Activated T-cell treated with anti-CD3 and anti-CD28 coated beads, Interleukin-2, amount 50 U/mL, for 48 hours (primary cell): Measurements from ENCODE around the gene PRR30.
A peak's percentile ranks its signal among the peaks of the same experiment; 100 is the strongest.

Source experiments
- DNase-seq, 2 experiments: peaks; one replicate each; pipeline ENCODE4 v3.0.0-alpha.2; 2020

PRR30 gene

GRCh38 chr2:27152796-27153464 is 13.7 kb upstream of the PRR30 start:
- DNase-seq = no peak

DNA sequence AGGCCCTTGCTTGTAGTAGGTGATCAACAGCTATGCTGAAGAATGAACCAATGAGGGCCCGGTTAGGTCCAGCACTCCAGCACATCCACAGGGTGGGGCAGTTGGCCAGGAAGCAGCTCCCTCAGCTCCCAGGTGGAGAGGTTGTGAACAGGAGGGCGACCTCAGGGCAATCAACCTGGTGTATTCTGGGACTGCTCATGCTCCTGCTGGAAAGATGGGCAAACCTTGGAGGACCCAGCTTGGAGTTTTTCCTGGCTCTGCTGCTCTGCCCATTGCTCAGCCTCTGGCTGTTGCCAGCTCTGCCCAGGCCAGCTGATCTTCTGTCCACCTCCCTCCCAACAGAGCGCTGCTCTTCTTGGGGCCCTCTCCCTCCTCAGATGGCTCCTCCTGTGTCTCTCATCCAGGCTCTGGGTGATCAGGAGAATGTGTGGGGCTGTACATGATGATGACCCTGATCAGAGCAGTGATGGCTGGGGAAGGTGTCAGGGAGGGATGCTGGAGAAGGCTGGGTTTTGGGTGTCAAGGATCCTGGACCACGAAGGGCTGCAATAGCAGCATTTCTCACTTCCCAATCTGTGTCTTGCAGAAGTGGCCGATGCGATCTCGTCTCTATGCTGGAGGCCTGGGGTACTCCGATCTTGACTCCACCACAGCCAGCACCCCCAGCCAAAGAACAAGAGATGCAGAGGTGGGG is 13.0 kb upstream of the PRR30 start:
- no peak for DNase-seq

GRCh38 chr2:27150639-27151230 is 11.5 kb upstream of the PRR30 start:
- no peak for DNase-seq

GRCh38 chr2:27149570-27150405 is 10.6 kb upstream of the PRR30 start:
- no peak for DNase-seq

- DNase-seq = no peak
Observed at GRCh38 chr2:27148801-27149439, 9.7 kb upstream of the PRR30 start, which contains the start of gene TCF23. TCF23 (plus strand) TSS chr2:27149004; CDS start chr2:27149134, 130 bp downstream.

- no peak for DNase-seq
Observed at GRCh38 chr2:27147935-27148334, 8.7 kb upstream of the PRR30 start.

DNA sequence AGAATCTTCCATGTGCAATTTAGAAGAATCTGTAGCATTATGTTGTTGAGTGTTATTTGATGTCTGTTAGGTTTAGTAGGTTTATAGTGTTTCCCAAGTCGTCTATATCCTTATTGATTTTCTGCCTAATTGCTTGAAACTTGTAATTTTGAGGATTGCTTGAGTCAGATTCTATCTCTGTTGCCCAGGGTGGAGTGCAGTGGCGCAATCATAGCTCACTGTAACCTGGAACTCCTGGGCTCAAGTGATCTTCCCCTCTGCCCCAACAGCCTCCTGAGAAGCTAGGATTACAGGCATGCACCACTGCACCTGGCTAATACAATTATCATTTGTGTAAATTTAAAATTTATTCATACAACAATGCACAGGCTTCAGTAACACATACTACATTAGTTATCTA is 6.5 kb upstream of the PRR30 start:
- DNase-seq = no peak

DNA sequence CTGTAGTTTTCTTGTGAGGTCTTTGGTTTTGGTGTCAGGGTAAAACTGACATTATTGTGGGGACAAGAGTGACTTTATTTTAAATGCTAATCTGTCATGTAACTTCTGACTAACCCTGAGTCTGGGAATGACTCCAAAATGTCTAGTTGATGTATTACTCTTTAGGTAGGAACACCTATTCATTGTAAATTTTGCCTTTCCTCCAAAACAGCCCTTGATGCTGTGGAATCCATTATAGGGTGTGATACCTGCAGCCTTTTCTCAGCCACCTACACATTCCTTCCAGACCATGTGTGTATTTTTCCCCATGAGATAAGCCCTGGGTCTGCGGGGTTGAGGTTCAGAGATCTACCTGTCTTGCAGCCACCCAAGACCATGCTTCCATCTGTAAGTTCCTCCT is 4.1 kb upstream of the PRR30 start:
- DNase-seq = no peak

GRCh38 chr2:27138111-27138510 is 1.1 kb downstream of the PRR30 start:
- no peak for DNase-seq

DNA sequence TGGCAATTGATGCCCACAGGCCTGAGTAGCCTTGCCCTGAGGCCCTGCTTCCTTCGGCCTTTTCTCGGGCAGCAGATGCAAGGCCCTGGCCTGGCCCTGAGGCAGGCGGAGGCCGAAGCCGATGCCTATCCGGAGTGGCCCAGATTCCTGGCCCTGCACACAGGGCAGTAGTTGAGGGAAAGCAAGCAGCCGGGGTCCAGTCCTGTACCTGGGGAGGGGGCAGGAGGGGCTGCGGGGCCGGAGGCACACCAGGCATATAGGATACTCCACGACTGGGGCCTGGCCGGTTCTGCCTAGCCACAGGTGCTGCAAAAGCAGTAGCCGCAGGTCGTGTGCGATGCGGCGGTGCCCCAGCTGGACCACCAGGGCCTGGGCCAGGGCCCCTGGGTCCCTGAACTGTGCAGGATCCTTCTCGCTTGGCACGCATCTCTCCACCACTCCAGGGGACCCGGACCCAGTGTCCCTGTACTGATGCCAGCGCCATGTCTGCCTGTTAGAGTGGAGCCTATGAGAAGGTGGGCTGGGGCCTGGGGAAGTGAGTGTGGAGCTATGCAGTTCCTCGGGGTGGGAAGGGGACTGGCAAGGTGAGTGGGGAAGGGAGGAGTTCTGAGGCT is 1.8 kb downstream of the PRR30 start:
- no peak for DNase-seq

GRCh38 chr2:27136751-27137150 is 2.5 kb downstream of the PRR30 start:
- DNase-seq = no peak

DNA sequence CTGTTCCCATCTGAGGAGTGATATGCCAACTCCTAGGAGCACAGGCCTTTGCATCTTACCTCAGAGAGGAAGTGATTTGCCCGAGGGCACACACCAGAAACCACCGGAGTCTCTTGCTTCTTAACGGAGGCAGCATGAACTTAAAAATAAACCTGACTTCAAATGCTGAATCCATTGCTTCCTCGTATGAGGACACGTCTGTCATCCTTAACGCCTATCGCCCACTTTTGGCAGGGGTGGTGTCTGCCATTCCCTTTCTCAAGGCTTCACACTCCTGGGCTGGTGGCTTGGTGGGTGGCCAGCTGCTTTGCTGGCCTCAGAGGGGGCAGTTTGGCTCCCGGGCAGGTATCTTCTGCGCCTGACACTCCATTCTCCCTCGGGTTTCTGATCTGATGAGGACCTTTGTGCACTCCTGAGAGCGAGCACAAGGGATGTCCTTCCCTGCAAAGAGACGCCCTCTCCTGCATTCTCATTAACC is 3.7 kb downstream of the PRR30 start:
- no peak for DNase-seq

DNA sequence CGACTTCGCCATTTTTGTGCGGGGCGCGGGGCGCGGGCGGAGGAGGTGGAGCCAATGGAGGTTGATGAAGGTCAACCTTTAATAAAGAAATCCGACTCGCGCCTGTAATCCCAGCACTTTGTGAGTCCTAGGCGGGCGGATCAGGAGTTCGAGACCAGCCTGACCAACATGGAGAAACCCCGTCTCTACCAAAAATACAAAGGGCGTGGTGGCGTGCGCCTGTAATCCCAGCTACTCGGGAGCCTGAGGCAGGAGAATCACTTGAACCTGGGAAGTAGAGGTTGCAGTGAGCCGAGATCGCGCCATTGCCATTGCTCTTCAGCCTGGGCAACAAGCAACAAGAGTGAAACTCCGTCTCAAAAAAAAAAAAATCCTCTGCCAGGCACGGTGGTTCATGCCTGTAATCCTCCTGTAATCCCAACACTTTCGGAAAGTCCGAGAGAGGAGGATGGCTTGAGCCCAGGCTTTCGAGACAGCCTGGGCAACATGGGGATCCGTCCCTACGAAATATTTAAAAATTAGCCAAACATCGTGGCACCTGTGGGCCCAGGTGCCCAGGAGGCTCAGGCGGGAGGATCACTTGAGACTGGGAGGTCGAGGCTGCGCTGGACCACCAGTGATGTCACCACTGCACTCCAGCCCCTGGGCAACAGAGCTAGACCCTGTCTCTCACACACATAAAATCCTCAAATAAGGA is 4.3 kb downstream of the PRR30 start:
- no peak for DNase-seq

- peak; percentile 99 for DNase-seq
Observed at GRCh38 chr2:27133905-27134780, 5.1 kb downstream of the PRR30 start, which contains the start of gene PREB. PREB (minus strand) TSS chr2:27134636; CDS start chr2:27134421, 215 bp downstream.

- peak; percentile 52 to 54 for DNase-seq
Observed at GRCh38 chr2:27133195-27133875, 5.9 kb downstream of the PRR30 start.

- no peak for DNase-seq
Observed at GRCh38 chr2:27131429-27131828, 7.8 kb downstream of the PRR30 start.

DNA sequence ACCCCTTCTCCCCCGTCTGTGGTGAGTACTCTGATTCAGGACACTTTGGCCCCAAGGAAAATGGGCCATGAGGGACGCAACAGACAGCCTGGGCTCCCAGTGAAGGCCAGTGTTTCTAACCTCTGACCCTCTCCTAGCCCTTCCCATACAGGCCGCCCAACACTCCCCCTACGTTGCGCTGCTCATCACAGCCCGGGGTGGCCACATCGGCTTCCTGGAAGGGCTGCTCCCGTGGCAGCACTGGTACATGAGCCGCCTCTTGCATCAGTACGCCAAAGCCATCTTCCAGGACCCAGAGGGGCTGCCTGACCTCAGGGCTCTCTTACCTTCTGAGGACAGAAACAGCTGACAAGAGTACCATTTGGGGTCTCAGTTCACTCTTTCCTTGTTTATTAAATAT is 8.8 kb downstream of the PRR30 start:
- no peak for DNase-seq

DNA sequence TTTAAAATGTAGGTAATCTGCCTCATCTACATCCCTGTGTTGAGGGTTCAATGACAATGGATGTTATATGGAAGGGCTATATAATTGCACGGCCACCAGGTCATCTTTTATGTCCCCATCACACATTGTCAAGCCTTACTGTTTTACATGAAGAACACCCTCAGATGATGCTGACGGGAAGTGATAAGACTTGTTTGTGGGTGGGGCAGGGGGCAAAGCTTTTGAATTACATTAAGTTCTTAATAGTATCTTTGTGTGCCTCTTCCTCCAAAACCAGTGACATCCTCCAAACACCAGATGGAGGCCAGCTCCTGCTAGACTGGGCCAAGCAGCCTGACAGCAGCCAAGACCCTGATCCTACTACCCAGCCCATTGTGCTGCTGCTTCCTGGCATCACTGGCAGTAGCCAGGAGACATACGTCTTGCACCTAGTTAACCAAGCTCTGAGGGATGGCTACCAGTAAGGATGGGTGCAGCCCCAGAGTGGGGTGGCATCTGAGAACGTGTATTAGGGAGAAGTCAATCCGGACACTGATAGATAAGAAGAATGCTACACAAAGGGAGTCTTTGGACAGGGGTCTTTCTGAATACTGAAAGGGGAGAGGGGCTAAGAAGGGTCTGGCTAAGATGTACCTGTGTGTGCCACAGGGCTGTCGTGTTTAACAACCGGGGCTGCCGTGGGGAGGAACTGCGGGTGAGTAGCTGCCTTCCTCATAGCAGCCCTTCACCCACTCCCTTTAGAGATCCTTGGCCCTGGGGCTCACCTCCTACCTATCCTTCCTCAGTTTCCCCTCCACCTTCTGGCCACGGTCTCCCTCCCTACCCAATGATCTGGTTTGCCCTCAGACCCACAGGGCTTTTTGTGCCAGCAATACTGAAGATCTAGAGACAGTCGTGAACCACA is 10.3 kb downstream of the PRR30 start:
- DNase-seq = no peak
